DOHH2 (cell line): ENCODE measurements around the gene NAP1L5.

Source experiments
- EZH2phosphoT487 ChIP-seq: fragments of 200-600 bp; sonication (generic); IDR thresholded peaks from 2 replicates; pipeline ENCODE4 v1.6.1; 2017; ENCODE audit warnings: borderline replicate concordance, mild to moderate bottlenecking, antibody characterized with exemption, low read length, moderate library complexity, mixed read lengths
- TF ChIP-seq, protein P1 (sequence below): fragments of 200-600 bp; sonication (generic); IDR thresholded peaks from one replicate; pipeline ENCODE4 v1.5.1; 2014; ENCODE audit warnings: antibody characterized with exemption, mild to moderate bottlenecking, low read depth, low read length; ENCODE audit not compliant: poor library complexity, severe bottlenecking

DNA sequence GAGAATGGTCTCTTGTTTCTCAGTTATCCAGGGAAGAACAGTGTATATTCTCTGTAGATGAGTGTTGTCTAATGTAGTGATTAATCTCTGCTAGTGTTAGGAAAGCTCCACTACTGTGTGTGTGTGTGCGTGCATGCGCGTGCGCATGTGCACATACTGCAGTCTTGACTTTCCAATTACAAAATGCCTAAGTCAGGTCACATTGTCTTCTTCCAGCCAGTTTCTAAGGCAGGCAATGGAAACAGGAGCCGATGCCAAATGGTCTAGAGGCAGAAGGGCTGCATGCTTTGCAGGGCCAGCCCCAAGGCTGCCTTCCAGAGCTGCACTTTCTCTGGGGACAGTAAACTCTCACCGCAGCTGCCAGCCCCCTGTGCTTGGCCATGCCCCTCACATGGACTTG lies 30.5 kb upstream of the NAP1L5 start:
- TF ChIP-seq, protein P1, sequence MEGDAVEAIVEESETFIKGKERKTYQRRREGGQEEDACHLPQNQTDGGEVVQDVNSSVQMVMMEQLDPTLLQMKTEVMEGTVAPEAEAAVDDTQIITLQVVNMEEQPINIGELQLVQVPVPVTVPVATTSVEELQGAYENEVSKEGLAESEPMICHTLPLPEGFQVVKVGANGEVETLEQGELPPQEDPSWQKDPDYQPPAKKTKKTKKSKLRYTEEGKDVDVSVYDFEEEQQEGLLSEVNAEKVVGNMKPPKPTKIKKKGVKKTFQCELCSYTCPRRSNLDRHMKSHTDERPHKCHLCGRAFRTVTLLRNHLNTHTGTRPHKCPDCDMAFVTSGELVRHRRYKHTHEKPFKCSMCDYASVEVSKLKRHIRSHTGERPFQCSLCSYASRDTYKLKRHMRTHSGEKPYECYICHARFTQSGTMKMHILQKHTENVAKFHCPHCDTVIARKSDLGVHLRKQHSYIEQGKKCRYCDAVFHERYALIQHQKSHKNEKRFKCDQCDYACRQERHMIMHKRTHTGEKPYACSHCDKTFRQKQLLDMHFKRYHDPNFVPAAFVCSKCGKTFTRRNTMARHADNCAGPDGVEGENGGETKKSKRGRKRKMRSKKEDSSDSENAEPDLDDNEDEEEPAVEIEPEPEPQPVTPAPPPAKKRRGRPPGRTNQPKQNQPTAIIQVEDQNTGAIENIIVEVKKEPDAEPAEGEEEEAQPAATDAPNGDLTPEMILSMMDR: no peak
- no peak for TF ChIP-seq EZH2phosphoT487
